Cerebellar nuclear complex (tissue), 1 donor: ENCODE data around the gene NOC2L.
"Not testable (repeated sequence)": the region's sequence is repeated elsewhere in the genome, so short reads cannot be mapped to it uniquely, and the experiment has no call there.

Source experiments
- DNase-seq, 2 experiments: peaks; one replicate each; lab custom pipeline; 2025; lab: John Stamatoyannopoulos, UW

The NOC2L gene

GRCh38 chr1:904310-904950, 54.6 kb downstream of the NOC2L start:
- no peak for DNase-seq

DNA sequence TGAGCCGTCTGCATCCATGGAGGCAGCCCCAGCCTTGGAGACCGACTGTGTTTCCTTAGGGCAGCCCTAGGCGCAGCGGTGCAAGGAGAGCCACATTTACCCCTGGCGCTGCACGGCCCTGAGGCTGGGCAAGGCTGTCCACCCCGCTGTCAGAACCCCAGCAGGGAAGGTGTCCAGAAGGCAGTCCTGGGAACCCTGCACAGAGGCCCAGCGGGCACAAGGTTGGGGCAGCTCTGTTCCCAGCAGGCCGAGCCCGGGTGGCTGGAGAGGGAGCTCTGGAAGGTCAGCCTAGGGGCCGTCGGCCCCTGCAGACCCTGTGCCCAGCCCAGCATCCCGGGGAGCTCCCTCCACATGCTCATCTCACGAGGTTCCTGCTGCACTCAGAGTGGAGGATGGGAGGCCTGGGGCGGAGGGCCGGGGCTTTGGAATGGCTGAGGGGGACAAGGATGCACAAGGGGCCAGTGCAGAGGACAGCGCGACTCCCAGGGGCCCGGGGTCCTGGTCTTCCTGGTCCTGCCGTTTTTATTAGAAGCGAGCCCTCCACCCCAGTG, 55.3 kb downstream of the NOC2L start:
- DNase-seq, result no peak

DNA sequence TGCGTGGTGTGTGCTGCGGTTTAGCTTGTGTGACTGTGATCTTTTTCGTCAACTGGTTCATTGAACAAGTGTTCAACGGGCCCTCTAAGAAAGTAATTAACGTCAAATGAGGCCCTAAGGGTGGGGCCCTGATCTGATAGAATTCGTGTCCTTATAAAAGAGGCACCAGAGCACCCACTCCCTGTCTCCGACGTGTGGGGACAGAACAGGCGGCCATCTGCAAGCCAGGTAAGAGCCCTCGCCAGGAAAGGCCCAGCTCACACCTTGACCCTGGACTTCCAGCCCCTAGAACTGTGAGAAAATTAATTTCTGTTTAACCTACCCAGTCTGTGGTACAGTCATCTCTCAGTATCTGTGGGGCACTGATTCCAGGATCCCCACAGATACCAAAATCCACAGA, 55.8 kb downstream of the NOC2L start:
- no peak for DNase-seq

DNA sequence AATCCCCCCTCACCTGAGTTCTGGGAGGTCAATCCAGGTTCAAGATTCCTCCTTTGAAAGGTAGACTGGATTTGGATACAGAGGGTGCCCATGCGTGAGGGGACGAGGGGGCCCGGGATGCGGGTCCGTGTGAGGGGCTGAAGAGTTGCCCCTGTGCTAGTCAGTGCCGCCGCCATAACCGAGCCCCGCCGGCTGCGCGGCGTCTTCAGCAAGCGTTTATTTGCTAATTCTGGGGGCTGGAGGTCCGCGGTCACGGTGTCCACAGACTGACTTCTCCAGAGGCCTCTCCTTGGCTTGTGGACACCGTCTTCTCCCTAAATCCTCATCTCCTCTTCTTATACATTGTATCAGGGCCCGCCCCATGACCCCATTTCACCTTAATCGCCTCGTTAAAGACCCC, 56.3 kb downstream of the NOC2L start:
- DNase-seq, result no peak

- DNase-seq, result no peak
Observed at GRCh38 chr1:901108-901859, 57.8 kb downstream of the NOC2L start.

DNA sequence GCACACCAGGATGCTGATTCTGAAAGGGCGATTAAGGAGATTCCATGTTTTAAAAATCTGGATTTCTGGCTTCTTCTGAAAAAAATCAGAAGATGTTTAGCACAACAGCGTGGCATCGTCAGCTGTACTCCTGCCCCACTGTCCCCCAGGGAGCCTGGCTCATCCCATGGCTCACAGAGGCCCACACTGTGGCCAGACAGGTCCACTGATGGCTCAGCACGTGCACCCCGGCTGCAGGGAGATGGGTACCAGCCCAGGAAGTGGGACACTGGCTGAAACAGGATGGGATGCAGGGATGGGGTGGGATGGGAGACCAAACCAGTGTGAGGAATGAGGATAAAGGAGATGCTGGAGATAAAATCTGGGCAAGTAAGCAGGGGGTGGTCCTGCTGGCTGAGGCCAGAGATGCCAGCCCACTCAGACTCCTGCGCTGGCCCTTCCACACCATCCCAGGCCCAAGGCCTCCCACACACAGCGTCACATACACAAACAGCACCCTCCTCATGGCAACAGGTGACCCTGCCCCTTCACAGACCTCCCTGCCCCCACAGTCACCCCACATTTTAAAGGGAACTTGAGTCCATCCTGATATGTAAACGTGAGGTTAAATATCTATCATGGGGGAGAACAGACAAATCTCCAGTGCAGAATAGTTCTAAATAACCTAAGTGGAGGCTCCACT, 59.3 kb downstream of the NOC2L start:
- DNase-seq, result no peak

DNA sequence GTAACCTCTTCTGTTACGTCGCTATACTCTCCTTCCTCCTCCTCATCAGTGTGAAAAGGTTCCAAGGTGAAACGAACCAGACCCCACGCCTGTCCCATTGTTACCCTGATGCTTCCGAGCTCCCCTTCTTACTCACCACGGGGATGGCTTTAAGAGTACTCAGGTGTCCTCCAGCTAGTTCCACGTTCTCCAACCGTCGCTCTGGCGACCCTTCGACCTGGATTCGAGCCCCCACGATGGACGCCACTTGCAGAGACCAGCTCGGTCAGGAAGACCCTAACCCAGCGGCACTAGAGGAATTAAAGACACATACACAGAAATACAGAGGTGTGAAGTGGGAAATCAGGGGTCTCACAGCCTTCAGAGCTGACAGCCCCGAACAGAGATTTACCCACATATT, 61.1 kb downstream of the NOC2L start:
- DNase-seq, result not testable (repeated sequence)

- DNase-seq, result no peak
Observed at GRCh38 chr1:897226-897625, 61.8 kb downstream of the NOC2L start.
